Lower lobe of right lung (tissue), 2 donors: ENCODE measurements around the gene RELCH. TPM values are rescaled to one million over a fixed set of nuclear protein-coding genes. Genes with fewer than 3 reads are reported as not detected.

Experiments used
- ATAC-seq, 2 donors: fragments of 200-7000 bp; cut with Tn5 transposase; one replicate each; pipeline ENCODE4 v1.9.1; 2020 to 2022; ENCODE audit warnings: mild to moderate bottlenecking in 2 of 2, moderate library complexity in 2 of 2
- DNase-seq: peaks from one replicate; pipeline ENCODE4 v3.0.0-alpha.2; 2020
- H3K27ac ChIP-seq: fragments of 200-600 bp; one replicate; pipeline ENCODE4 v1.8.0; 2022
- H3K27me3 ChIP-seq: fragments of 200-600 bp; one replicate; pipeline ENCODE4 v1.8.0; 2022; ENCODE audit warnings: low read depth
- H3K36me3 ChIP-seq: fragments of 200-600 bp; one replicate; pipeline ENCODE4 v1.8.0; 2022; ENCODE audit warnings: mild to moderate bottlenecking
- H3K4me1 ChIP-seq: fragments of 200-600 bp; one replicate; pipeline ENCODE4 v1.8.0; 2022
- H3K4me3 ChIP-seq: fragments of 200-600 bp; one replicate; pipeline ENCODE4 v1.8.0; 2022; ENCODE audit warnings: mild to moderate bottlenecking
- H3K9me3 ChIP-seq: fragments of 200-600 bp; one replicate; pipeline ENCODE4 v1.8.0; 2022
- CTCF ChIP-seq: fragments of 200-600 bp; IDR thresholded peaks from one replicate; pipeline ENCODE4 v1.8.0; 2022; ENCODE audit warnings: antibody characterized with exemption, mild to moderate bottlenecking
- intact Hi-C: fragments of 100-400 bp; cut with DNase I; formaldehyde crosslinking; loops from one replicate; pipeline ENCODE4 v1.11.0; 2022
- total RNA-seq: library from RNA; stranded (reverse); fragmentation: NEBNext Ultra II Directional; extraction: Animal tissue kit (Norgen Biotek cat#: 25700); gene quantifications from one replicate; pipeline ENCODE4 v1.2.1, GENCODE V29; 2021
- donor health status: DM: no; HTN: yes; CAD: no; lungs with severe emphysema.

Gene RELCH
- total RNA-seq, 1 donor from 2014 or later = 29.9 TPM

- ATAC-seq = no peak
- intact Hi-C loops = no loop called here
- no peak overlapping the region for H3K27ac ChIP-seq
These were observed 13.3 kb downstream of the RELCH start for GRCh38 chr18:62200121-62200914.

GRCh38 chr18:62201870-62202269 is 14.8 kb downstream of the RELCH start:
- DNase-seq = no peak
- Histone ChIP-seq H3K36me3 (no peaks in the 10 kb centered on the region), H3K9me3 (no peaks in the 10 kb centered on the region), H3K27ac (no peak overlapping the region), H3K4me3 (no peak overlapping the region), H3K4me1 (peaks cover 12% of the 10 kb centered on the region), H3K27me3 (no peaks in the 10 kb centered on the region)
- intact Hi-C loops = no loop called here
- no peak for TF ChIP-seq CTCF
- peak in 1 of 2 donors; percentile 83 for ATAC-seq

More at GRCh38 chr18:62200121-62200914, 13.3 kb downstream of the RELCH start:
- Histone ChIP-seq H3K9me3 (no peaks in the 10 kb centered on the region), H3K36me3 (no peaks in the 10 kb centered on the region), H3K27me3 (no peaks in the 10 kb centered on the region), H3K4me3 (no peak overlapping the region), H3K4me1 (peaks cover 12% of the 10 kb centered on the region)
- DNase-seq = no peak
- no peak for TF ChIP-seq CTCF

GRCh38 chr18:62205824-62206223 is 18.8 kb downstream of the RELCH start:
- H3K36me3 ChIP-seq = no peaks in the 10 kb centered on the region
- no peaks in the 10 kb centered on the region for H3K9me3 ChIP-seq
- no peak for TF ChIP-seq CTCF
- H3K4me3 ChIP-seq = no peak overlapping the region
- no peak overlapping the region for H3K27ac ChIP-seq
- H3K4me1 ChIP-seq = no peaks in the 10 kb centered on the region
- no peaks in the 10 kb centered on the region for H3K27me3 ChIP-seq
- DNase-seq (no peak), ATAC-seq (no peak)
- intact Hi-C loops = no loop called here

- ATAC-seq = no peak
- intact Hi-C loops = no loop called here
- H3K27me3 ChIP-seq = no peaks in the 10 kb centered on the region
These were observed 19.5 kb downstream of the RELCH start for GRCh38 chr18:62206593-62206992.

GRCh38 chr18:62209046-62209445 is 22.0 kb downstream of the RELCH start:
- intact Hi-C loops = no loop called here
- peak in 1 of 2 donors; percentile 32 for ATAC-seq

More at GRCh38 chr18:62206593-62206992, 19.5 kb downstream of the RELCH start:
- TF ChIP-seq CTCF = no peak
- H3K9me3 ChIP-seq = no peaks in the 10 kb centered on the region
- no peak overlapping the region for H3K4me3 ChIP-seq
- no peaks in the 10 kb centered on the region for H3K4me1 ChIP-seq
- no peak for DNase-seq
- no peak overlapping the region for H3K27ac ChIP-seq
- peaks cover 4% of the 10 kb centered on the region for H3K36me3 ChIP-seq

More at GRCh38 chr18:62209046-62209445, 22.0 kb downstream of the RELCH start:
- no peak overlapping the region for H3K4me3 ChIP-seq
- no peak for TF ChIP-seq CTCF
- DNase-seq = no peak
- H3K27ac ChIP-seq = no peak overlapping the region
- peaks cover 21% of the 10 kb centered on the region for H3K36me3 ChIP-seq
- H3K9me3 ChIP-seq = no peaks in the 10 kb centered on the region
- no peaks in the 10 kb centered on the region for H3K4me1 ChIP-seq
- no peaks in the 10 kb centered on the region for H3K27me3 ChIP-seq
